ENCODE results near the gene AGGF1.

DNA sequence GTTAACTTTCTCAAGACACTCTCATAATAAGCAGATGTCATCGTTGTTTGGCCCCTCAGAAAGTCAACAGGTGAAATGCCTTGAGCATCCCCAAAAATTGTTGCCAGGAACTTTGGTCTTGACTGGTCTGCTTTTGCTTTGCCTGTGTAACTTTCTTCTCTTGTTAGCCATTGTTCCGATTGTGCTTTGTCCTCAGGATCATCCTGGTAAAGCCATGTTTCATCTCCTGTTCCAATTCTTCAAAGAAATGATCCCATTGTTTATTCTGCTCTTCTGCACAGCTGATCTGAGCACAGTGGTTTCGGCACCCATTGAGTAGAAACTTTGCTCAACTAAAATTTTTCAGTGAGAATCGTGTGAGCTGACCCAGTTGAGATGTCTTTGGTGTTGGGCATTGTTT is 65.0 kb downstream of the AGGF1 start:
- TF ChIP-seq POLR2A (IDR thresholded peaks at IDR 0.05; ENCODE audit: low read length) (no peak), PHF8 (IDR thresholded peaks at IDR 0.05; ENCODE audit: borderline replicate concordance, low read depth) (no peak)
- TF ChIP-seq, protein P1, sequence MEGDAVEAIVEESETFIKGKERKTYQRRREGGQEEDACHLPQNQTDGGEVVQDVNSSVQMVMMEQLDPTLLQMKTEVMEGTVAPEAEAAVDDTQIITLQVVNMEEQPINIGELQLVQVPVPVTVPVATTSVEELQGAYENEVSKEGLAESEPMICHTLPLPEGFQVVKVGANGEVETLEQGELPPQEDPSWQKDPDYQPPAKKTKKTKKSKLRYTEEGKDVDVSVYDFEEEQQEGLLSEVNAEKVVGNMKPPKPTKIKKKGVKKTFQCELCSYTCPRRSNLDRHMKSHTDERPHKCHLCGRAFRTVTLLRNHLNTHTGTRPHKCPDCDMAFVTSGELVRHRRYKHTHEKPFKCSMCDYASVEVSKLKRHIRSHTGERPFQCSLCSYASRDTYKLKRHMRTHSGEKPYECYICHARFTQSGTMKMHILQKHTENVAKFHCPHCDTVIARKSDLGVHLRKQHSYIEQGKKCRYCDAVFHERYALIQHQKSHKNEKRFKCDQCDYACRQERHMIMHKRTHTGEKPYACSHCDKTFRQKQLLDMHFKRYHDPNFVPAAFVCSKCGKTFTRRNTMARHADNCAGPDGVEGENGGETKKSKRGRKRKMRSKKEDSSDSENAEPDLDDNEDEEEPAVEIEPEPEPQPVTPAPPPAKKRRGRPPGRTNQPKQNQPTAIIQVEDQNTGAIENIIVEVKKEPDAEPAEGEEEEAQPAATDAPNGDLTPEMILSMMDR (IDR thresholded peaks at IDR 0.05): no peak
